HEK293 (cell line): ENCODE measurements around the gene TNNC2.

Experiments
- CTCF ChIA-PET: fragments of 350-600 bp; formaldehyde crosslinking; extraction: SDS; loops from one replicate; lab custom pipeline; 2021; ENCODE audit warnings: antibody characterized with exemption; lab: Yijun Ruan, JAX
- POLR2A ChIA-PET: fragments of 300-600 bp; formaldehyde crosslinking; extraction: SDS; loops from one replicate; lab custom pipeline; 2020; ENCODE audit warnings: antibody characterized with exemption, inconsistent platforms; lab: Yijun Ruan, JAX
- H3K27ac ChIP-seq: fragments of 200-500 bp; sonication (Bioruptor generic); 2 replicates; pipeline ENCODE4 v1.5.1; 2014; ENCODE audit warnings: low read depth, low read length, control low read depth, inconsistent platforms; ENCODE audit errors: extremely low read depth
- H3K36me3 ChIP-seq, 2 experiments: fragments of 200-500 bp in 1 of 2; sonication (Bioruptor generic) in 1 of 2; 1 replicate in 1 of 2; 2 replicates in 1 of 2; pipeline ENCODE4 v1.5.1; 2014 to 2017; ENCODE audit warnings: inconsistent platforms in 2 of 2, low read length in 2 of 2; ENCODE audit not compliant: control insufficient read depth in 2 of 2, insufficient read depth in 1 of 2
- H3K4me1 ChIP-seq: fragments of 200-500 bp; sonication (Bioruptor generic); 2 replicates; pipeline ENCODE4 v1.5.1; 2014; ENCODE audit warnings: mild to moderate bottlenecking, low read length, inconsistent platforms; ENCODE audit not compliant: control insufficient read depth, insufficient read depth
- H3K4me3 ChIP-seq: 2 replicates; pipeline ENCODE4 v1.5.1; 2011; ENCODE audit warnings: low read depth, mild to moderate bottlenecking, control low read depth, low read length, moderate library complexity
- H3K9me3 ChIP-seq: fragments of 200-500 bp; sonication (Bioruptor generic); 2 replicates; pipeline ENCODE4 v1.5.1; 2014; ENCODE audit warnings: low read depth, low read length, inconsistent platforms; ENCODE audit not compliant: control insufficient read depth, insufficient read depth
- BCL11A ChIP-seq: fragments of 450-650 bp; formaldehyde crosslinking; IDR thresholded peaks from 2 replicates; pipeline ENCODE4 v1.5.1; 2016; ENCODE audit warnings: low read depth, missing biosample characterization, missing genetic modification characterization
- GLIS1 ChIP-seq: fragments of 450-650 bp; formaldehyde crosslinking; IDR thresholded peaks from 2 replicates; pipeline ENCODE4 v1.5.1; 2016; ENCODE audit warnings: missing biosample characterization, missing genetic modification characterization
- IKZF3 ChIP-seq: fragments of 450-650 bp; IDR thresholded peaks from 2 replicates; pipeline ENCODE4 v1.5.0; 2018; ENCODE audit warnings: missing biosample characterization, mild to moderate bottlenecking, missing genetic modification characterization, moderate library complexity
- MYNN ChIP-seq: fragments of 450-650 bp; formaldehyde crosslinking; IDR thresholded peaks from 2 replicates; pipeline ENCODE4 v1.5.1; 2016; ENCODE audit warnings: missing biosample characterization, missing genetic modification characterization, borderline replicate concordance
- SETDB1 ChIP-seq: IDR thresholded peaks from one replicate; pipeline ENCODE4 v1.6.1; 2017; ENCODE audit warnings: mild to moderate bottlenecking, low read length, moderate library complexity, mixed read lengths; ENCODE audit not compliant: insufficient read length
- ZFHX2 ChIP-seq: fragments of 450-650 bp; formaldehyde crosslinking; conservative IDR thresholded peaks from 2 replicates; pipeline ENCODE4 v1.5.1; 2016; ENCODE audit warnings: missing biosample characterization, missing genetic modification characterization
- ZFP69B ChIP-seq: fragments of 450-650 bp; formaldehyde crosslinking; IDR thresholded peaks from 2 replicates; pipeline ENCODE4 v1.5.1; 2016; ENCODE audit warnings: missing biosample characterization, missing genetic modification characterization
- ZNF132 ChIP-seq: fragments of 450-650 bp; formaldehyde crosslinking; IDR thresholded peaks from 2 replicates; pipeline ENCODE4 v1.5.1; 2017; ENCODE audit warnings: missing biosample characterization, missing genetic modification characterization, borderline replicate concordance
- ZNF274 ChIP-seq, 2 experiments: fragments of 200-500 bp in 1 of 2; fragments of 450-650 bp in 1 of 2; sonication (Bioruptor generic) in 1 of 2; formaldehyde crosslinking in 1 of 2; IDR thresholded peaks; 2 replicates each; pipeline versions ENCODE4 v1.5.1 to v1.6.1; 2014 to 2016; ENCODE audit warnings: borderline replicate concordance in 1 of 2, inconsistent platforms in 1 of 2, low read length in 1 of 2, missing biosample characterization in 1 of 2, missing genetic modification characterization in 1 of 2
- ZNF555 ChIP-seq: fragments of 450-650 bp; formaldehyde crosslinking; conservative IDR thresholded peaks from 2 replicates; pipeline ENCODE4 v1.5.1; 2017; ENCODE audit warnings: missing biosample characterization, mild to moderate bottlenecking, missing genetic modification characterization, inconsistent platforms
- ZNF623 ChIP-seq: fragments of 450-650 bp; formaldehyde crosslinking; IDR thresholded peaks from 2 replicates; pipeline ENCODE4 v1.5.1; 2016; ENCODE audit warnings: missing biosample characterization, missing genetic modification characterization
- ZXDB ChIP-seq: fragments of 450-650 bp; formaldehyde crosslinking; IDR thresholded peaks from 2 replicates; pipeline ENCODE4 v1.5.1; 2016; ENCODE audit warnings: missing biosample characterization, missing genetic modification characterization
- TF ChIP-seq, protein P1 (sequence below): fragments of 450-650 bp; formaldehyde crosslinking; IDR thresholded peaks from 2 replicates; pipeline ENCODE4 v1.5.1; 2017; ENCODE audit warnings: missing biosample characterization, missing genetic modification characterization
- TF ChIP-seq, protein P2 (sequence below): fragments of 450-650 bp; formaldehyde crosslinking; IDR thresholded peaks from 2 replicates; pipeline ENCODE4 v1.5.1; 2016; ENCODE audit warnings: missing biosample characterization, missing genetic modification characterization
- TF ChIP-seq, protein P3 (sequence below): fragments of 450-650 bp; formaldehyde crosslinking; IDR thresholded peaks from 2 replicates; pipeline ENCODE4 v1.5.1; 2016; ENCODE audit warnings: missing biosample characterization, missing genetic modification characterization
- TF ChIP-seq, protein P4 (sequence below): fragments of 450-650 bp; formaldehyde crosslinking; IDR thresholded peaks from 2 replicates; pipeline ENCODE4 v1.5.1; 2016; ENCODE audit warnings: missing biosample characterization, missing genetic modification characterization, borderline replicate concordance
- TF ChIP-seq, protein P5 (sequence below): fragments of 450-650 bp; formaldehyde crosslinking; IDR thresholded peaks from 2 replicates; pipeline ENCODE4 v1.5.1; 2016; ENCODE audit warnings: missing biosample characterization, missing genetic modification characterization
- TF ChIP-seq, protein P6 (sequence below): fragments of 450-650 bp; formaldehyde crosslinking; IDR thresholded peaks from 2 replicates; pipeline ENCODE4 v1.5.1; 2017; ENCODE audit warnings: missing biosample characterization, mild to moderate bottlenecking, missing genetic modification characterization, moderate library complexity
- TF ChIP-seq, protein P7 (sequence below): fragments of 450-650 bp; formaldehyde crosslinking; IDR thresholded peaks from 2 replicates; pipeline ENCODE4 v1.5.1; 2016; ENCODE audit warnings: missing biosample characterization, missing genetic modification characterization

TNNC2 gene

DNA sequence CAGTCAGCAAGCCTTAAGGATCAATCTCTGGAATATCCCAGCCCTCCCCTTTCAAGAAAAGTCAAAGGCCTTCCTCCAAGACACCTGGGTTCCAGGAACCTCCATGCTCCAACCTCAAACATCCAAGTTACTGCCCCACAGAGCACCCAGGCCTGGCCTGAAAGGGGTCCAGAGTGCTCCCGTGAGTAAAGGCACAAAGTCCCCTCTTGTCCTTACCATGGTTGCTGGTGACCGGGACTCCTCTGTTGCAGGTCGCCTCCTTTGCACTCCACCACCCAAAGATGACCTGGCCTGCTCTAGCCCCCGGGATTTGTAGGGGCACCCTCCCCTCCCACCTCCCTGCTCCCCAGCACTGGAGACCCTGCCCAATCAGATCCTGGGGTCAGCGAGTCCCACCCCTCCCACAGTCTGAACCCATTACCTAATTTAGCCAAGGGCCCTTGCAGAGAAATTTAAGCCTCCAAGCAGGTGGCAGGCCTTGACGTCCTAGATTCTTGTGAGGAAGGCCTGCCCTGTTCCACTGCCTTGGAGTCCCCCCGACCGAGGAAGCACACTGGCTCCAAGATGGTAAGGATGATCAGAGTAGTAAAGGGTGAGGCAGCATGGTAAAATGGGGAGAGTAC lies at the start of gene TNNC2:
Gene TNNC2 (minus strand): TSS at position 283 of the 623 bp plus-strand sequence. CDS start 64 bp downstream, at position 219.
- Histone ChIP-seq H3K27ac (0 out of 2 replicates have a peak within 1 kb of the TSS, but pooled peaks have one; percentile 31), H3K9me3 (no peaks in the 10 kb centered on the region), H3K4me3 (no peak within 1 kb of the TSS), H3K36me3 (no peaks in the 10 kb centered on the region), H3K4me1 (no peaks in the 10 kb centered on the region)
- POLR2A ChIA-PET: interaction anchor here (1.7 kb wide), 1 partner anchor 10 kb away, joined by 5 read pairs; no protein-coding TSS in a partner anchor
- no peak for TF ChIP-seq ZFHX2 (tag by site-specific recombination)
- TF ChIP-seq, protein P1, sequence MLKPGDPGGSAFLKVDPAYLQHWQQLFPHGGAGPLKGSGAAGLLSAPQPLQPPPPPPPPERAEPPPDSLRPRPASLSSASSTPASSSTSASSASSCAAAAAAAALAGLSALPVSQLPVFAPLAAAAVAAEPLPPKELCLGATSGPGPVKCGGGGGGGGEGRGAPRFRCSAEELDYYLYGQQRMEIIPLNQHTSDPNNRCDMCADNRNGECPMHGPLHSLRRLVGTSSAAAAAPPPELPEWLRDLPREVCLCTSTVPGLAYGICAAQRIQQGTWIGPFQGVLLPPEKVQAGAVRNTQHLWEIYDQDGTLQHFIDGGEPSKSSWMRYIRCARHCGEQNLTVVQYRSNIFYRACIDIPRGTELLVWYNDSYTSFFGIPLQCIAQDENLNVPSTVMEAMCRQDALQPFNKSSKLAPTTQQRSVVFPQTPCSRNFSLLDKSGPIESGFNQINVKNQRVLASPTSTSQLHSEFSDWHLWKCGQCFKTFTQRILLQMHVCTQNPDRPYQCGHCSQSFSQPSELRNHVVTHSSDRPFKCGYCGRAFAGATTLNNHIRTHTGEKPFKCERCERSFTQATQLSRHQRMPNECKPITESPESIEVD (tag by site-specific recombination): no peak
- TF ChIP-seq, protein P2, sequence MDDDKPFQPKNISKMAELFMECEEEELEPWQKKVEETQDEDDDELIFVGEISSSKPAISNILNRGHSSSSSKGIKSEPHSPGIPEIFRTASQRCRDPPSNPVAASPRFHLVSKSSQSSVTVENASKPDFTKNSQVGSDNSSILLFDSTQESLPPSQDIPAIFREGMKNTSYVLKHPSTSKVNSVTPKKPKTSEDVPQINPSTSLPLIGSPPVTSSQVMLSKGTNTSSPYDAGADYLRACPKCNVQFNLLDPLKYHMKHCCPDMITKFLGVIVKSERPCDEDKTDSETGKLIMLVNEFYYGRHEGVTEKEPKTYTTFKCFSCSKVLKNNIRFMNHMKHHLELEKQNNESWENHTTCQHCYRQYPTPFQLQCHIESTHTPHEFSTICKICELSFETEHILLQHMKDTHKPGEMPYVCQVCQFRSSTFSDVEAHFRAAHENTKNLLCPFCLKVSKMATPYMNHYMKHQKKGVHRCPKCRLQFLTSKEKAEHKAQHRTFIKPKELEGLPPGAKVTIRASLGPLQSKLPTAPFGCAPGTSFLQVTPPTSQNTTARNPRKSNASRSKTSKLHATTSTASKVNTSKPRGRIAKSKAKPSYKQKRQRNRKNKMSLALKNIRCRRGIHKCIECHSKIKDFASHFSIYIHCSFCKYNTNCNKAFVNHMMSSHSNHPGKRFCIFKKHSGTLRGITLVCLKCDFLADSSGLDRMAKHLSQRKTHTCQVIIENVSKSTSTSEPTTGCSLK: no peak
- TF ChIP-seq ZFP69B (tag by site-specific recombination): no peak
- TF ChIP-seq GLIS1: no peak
- TF ChIP-seq, protein P3, sequence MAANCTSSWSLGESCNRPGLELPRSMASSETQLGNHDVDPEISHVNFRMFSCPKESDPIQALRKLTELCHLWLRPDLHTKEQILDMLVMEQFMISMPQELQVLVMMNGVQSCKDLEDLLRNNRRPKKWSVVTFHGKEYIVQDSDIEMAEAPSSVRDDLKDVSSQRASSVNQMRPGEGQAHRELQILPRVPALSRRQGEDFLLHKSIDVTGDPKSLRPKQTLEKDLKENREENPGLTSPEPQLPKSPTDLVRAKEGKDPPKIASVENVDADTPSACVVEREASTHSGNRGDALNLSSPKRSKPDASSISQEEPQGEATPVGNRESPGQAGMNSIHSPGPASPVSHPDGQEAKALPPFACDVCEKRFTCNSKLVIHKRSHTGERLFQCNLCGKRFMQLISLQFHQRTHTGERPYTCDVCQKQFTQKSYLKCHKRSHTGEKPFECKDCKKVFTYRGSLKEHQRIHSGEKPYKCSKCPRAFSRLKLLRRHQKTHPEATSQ (tag by site-specific recombination): no peak
- TF ChIP-seq SETDB1: no peak
- TF ChIP-seq ZNF132 (tag by site-specific recombination): no peak
- no peak for TF ChIP-seq ZNF274 (IDR thresholded peaks at IDR 0.05; ENCODE audit: low read length)
- TF ChIP-seq ZNF274 (tag by site-specific recombination; IDR thresholded peaks at IDR 0.05; ENCODE audit: borderline replicate concordance): no peak
- TF ChIP-seq MYNN (tag by site-specific recombination): no peak
- TF ChIP-seq, protein P4, sequence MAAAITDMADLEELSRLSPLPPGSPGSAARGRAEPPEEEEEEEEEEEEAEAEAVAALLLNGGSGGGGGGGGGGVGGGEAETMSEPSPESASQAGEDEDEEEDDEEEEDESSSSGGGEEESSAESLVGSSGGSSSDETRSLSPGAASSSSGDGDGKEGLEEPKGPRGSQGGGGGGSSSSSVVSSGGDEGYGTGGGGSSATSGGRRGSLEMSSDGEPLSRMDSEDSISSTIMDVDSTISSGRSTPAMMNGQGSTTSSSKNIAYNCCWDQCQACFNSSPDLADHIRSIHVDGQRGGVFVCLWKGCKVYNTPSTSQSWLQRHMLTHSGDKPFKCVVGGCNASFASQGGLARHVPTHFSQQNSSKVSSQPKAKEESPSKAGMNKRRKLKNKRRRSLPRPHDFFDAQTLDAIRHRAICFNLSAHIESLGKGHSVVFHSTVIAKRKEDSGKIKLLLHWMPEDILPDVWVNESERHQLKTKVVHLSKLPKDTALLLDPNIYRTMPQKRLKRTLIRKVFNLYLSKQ (tag by site-specific recombination): no peak
- no peak for TF ChIP-seq ZNF555 (tag by site-specific recombination)
- no peak for TF ChIP-seq ZNF623 (tag by site-specific recombination)
- CTCF ChIA-PET: interaction anchor here (1.1 kb wide), 1 partner anchor 28 kb away, joined by 3 read pairs; no protein-coding TSS in a partner anchor

DNA sequence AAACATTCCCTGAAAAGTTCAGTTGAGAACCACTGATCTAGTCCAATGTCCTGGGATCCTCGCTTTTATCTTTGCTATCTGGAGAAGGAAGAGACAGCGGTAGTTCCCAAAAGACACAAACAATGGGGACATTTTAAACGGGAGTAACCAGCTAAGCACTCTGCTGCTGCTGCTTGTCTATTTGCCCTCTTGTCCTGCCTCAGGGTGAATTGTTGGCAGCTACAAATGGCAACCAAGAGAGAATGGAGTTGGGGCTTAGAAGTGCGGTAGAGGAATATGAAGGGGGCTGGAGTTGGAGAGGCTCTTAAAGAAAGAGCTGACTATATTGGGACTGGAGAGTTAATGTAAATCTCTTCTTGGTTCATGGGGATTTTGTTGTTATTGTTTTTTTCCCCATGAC lies 47.5 kb upstream of the TNNC2 start:
- no peak overlapping the region for H3K27ac ChIP-seq
- H3K4me1 ChIP-seq: no peaks in the 10 kb centered on the region
- H3K4me3 ChIP-seq: no peak overlapping the region
- ChIA-PET POLR2A (no interaction called here), CTCF (interaction anchor here (0.5 to 1.5 kb wide), 3 partner anchors 76 to 140 kb away, joined by 3 to 4 read pairs (median 4); no protein-coding TSS in a partner anchor)
- H3K9me3 ChIP-seq: no peaks in the 10 kb centered on the region
- H3K36me3 ChIP-seq: peaks cover 0 to 29% of the 10 kb centered on the region in 2 experiments; a peak in 1 of 3 replicates
- TF ChIP-seq, protein P5, sequence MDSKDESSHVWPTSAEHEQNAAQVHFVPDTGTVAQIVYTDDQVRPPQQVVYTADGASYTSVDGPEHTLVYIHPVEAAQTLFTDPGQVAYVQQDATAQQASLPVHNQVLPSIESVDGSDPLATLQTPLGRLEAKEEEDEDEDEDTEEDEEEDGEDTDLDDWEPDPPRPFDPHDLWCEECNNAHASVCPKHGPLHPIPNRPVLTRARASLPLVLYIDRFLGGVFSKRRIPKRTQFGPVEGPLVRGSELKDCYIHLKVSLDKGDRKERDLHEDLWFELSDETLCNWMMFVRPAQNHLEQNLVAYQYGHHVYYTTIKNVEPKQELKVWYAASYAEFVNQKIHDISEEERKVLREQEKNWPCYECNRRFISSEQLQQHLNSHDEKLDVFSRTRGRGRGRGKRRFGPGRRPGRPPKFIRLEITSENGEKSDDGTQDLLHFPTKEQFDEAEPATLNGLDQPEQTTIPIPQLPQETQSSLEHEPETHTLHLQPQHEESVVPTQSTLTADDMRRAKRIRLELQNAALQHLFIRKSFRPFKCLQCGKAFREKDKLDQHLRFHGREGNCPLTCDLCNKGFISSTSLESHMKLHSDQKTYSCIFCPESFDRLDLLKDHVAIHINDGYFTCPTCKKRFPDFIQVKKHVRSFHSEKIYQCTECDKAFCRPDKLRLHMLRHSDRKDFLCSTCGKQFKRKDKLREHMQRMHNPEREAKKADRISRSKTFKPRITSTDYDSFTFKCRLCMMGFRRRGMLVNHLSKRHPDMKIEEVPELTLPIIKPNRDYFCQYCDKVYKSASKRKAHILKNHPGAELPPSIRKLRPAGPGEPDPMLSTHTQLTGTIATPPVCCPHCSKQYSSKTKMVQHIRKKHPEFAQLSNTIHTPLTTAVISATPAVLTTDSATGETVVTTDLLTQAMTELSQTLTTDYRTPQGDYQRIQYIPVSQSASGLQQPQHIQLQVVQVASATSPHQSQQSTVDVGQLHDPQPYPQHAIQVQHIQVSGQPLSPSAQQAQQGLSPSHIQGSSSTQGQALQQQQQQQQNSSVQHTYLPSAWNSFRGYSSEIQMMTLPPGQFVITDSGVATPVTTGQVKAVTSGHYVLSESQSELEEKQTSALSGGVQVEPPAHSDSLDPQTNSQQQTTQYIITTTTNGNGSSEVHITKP (tag by site-specific recombination): no peak
- TF ChIP-seq BCL11A (tag by site-specific recombination) (no peak), ZXDB (tag by site-specific recombination) (no peak), IKZF3 (tag by site-specific recombination) (no peak)
- TF ChIP-seq, protein P6, sequence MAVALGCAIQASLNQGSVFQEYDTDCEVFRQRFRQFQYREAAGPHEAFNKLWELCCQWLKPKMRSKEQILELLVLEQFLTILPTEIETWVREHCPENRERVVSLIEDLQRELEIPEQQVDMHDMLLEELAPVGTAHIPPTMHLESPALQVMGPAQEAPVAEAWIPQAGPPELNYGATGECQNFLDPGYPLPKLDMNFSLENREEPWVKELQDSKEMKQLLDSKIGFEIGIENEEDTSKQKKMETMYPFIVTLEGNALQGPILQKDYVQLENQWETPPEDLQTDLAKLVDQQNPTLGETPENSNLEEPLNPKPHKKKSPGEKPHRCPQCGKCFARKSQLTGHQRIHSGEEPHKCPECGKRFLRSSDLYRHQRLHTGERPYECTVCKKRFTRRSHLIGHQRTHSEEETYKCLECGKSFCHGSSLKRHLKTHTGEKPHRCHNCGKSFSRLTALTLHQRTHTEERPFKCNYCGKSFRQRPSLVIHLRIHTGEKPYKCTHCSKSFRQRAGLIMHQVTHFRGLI (tag by site-specific recombination): no peak
- TF ChIP-seq, protein P7, sequence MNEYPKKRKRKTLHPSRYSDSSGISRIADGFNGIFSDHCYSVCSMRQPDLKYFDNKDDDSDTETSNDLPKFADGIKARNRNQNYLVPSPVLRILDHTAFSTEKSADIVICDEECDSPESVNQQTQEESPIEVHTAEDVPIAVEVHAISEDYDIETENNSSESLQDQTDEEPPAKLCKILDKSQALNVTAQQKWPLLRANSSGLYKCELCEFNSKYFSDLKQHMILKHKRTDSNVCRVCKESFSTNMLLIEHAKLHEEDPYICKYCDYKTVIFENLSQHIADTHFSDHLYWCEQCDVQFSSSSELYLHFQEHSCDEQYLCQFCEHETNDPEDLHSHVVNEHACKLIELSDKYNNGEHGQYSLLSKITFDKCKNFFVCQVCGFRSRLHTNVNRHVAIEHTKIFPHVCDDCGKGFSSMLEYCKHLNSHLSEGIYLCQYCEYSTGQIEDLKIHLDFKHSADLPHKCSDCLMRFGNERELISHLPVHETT (tag by site-specific recombination): no peak
